Cerebellar cortex (tissue), 1 donor: ENCODE data around the gene DNAH12.

Source experiments
- DNase-seq: peaks from one replicate; pipeline ENCODE4 v3.0.0-alpha.2; 2015; ENCODE audit warnings: low spot score

Gene DNAH12

GRCh38 chr3:57544181-57545125 is at the start of gene DNAH12:
Gene DNAH12 (minus strand): TSS chr3:57544344. CDS start chr3:57542870, 1,474 bp downstream.
- DNase-seq: peak; percentile 22

GRCh38 chr3:57592306-57592705 is 48.2 kb upstream of the DNAH12 start:
- DNase-seq: no peak

GRCh38 chr3:57587905-57588304 is 43.8 kb upstream of the DNAH12 start:
- no peak for DNase-seq

- DNase-seq: no peak
These were observed 42.6 kb upstream of the DNAH12 start for GRCh38 chr3:57586778-57587177.

GRCh38 chr3:57583544-57583943 is 39.4 kb upstream of the DNAH12 start:
- no peak for DNase-seq

- DNase-seq: no peak
These were observed 38.5 kb upstream of the DNAH12 start for GRCh38 chr3:57582474-57583168.

- DNase-seq: no peak
These were observed 33.7 kb upstream of the DNAH12 start for GRCh38 chr3:57577801-57578200.

- no peak for DNase-seq
These were observed 32.0 kb upstream of the DNAH12 start for GRCh38 chr3:57575966-57576626.

GRCh38 chr3:57572096-57572495 is 28.0 kb upstream of the DNAH12 start:
- DNase-seq: no peak

GRCh38 chr3:57570878-57571277 is 26.7 kb upstream of the DNAH12 start:
- no peak for DNase-seq

GRCh38 chr3:57569859-57570450 is 25.8 kb upstream of the DNAH12 start:
- no peak for DNase-seq

- no peak for DNase-seq
These were observed 15.4 kb upstream of the DNAH12 start for GRCh38 chr3:57559526-57559925.

- DNase-seq: peak; percentile 16
These were observed 13.0 kb upstream of the DNAH12 start for GRCh38 chr3:57557085-57557537.

GRCh38 chr3:57556459-57557084 is 12.4 kb upstream of the DNAH12 start:
- DNase-seq: no peak

GRCh38 chr3:57555738-57556458 is 11.8 kb upstream of the DNAH12 start, which contains the start of gene PDE12:
Gene PDE12 (plus strand): TSS chr3:57556274. CDS start chr3:57556380, 106 bp downstream.
- DNase-seq: peak; percentile 91

GRCh38 chr3:57555306-57555705 is 11.2 kb upstream of the DNAH12 start:
- no peak for DNase-seq

- no peak for DNase-seq
These were observed 2.5 kb upstream of the DNAH12 start for GRCh38 chr3:57546616-57547015.

GRCh38 chr3:57545636-57546268 is 1.6 kb upstream of the DNAH12 start:
- DNase-seq: no peak

- DNase-seq: no peak
These were observed 5.7 kb downstream of the DNAH12 start for GRCh38 chr3:57538465-57538864.

GRCh38 chr3:57530071-57530608 is 14.0 kb downstream of the DNAH12 start:
- peak; percentile 8 for DNase-seq
